GM18858 (cell line): ENCODE results near the gene ITGA4.
A peak's percentile ranks its signal among the peaks of the same experiment; 100 is the strongest.

ENCODE experiments used
- ATAC-seq: cut with Tn5 transposase; IDR thresholded peaks from one replicate; pipeline ENCODE4 v1.9.1; 2021; ENCODE audit not compliant: unreplicated experiment

Gene ITGA4

GRCh38 chr2:181499231-181499630 is 42.0 kb downstream of the ITGA4 start:
- no peak for ATAC-seq

GRCh38 chr2:181500201-181500600 is 43.0 kb downstream of the ITGA4 start:
- no peak for ATAC-seq

- no peak for ATAC-seq
Observed at GRCh38 chr2:181515719-181516118, 58.5 kb downstream of the ITGA4 start.

- no peak for ATAC-seq
Observed at GRCh38 chr2:181516992-181517391, 59.8 kb downstream of the ITGA4 start.

GRCh38 chr2:181517685-181518301 is 60.6 kb downstream of the ITGA4 start:
- no peak for ATAC-seq

- ATAC-seq: no peak
Observed at GRCh38 chr2:181520253-181520652, 63.1 kb downstream of the ITGA4 start.

GRCh38 chr2:181523756-181524155 is 66.6 kb downstream of the ITGA4 start:
- no peak for ATAC-seq

GRCh38 chr2:181526014-181526413 is 68.8 kb downstream of the ITGA4 start:
- ATAC-seq: no peak

GRCh38 chr2:181527058-181527457 is 69.9 kb downstream of the ITGA4 start:
- ATAC-seq: no peak

- no peak for ATAC-seq
Observed at GRCh38 chr2:181528441-181528840, 71.3 kb downstream of the ITGA4 start.

- no peak for ATAC-seq
Observed at GRCh38 chr2:181536730-181537129, 79.5 kb downstream of the ITGA4 start.

GRCh38 chr2:181540421-181540820 is 83.2 kb downstream of the ITGA4 start:
- no peak for ATAC-seq

- no peak for ATAC-seq
Observed at GRCh38 chr2:181542170-181542569, 85.0 kb downstream of the ITGA4 start.

- ATAC-seq: no peak
Observed at GRCh38 chr2:181546086-181546485, 88.9 kb downstream of the ITGA4 start.

- ATAC-seq: no peak
Observed at GRCh38 chr2:181552808-181553207, 95.6 kb downstream of the ITGA4 start.

GRCh38 chr2:181553244-181553643 is 96.1 kb downstream of the ITGA4 start:
- ATAC-seq: no peak

GRCh38 chr2:181554061-181554830 is 97.1 kb downstream of the ITGA4 start:
- ATAC-seq: no peak

GRCh38 chr2:181558371-181558770 is 101.2 kb downstream of the ITGA4 start:
- no peak for ATAC-seq

GRCh38 chr2:181563101-181563692 is 106.0 kb downstream of the ITGA4 start:
- ATAC-seq: peak; percentile 46

- no peak for ATAC-seq
Observed at GRCh38 chr2:181566334-181567032, 109.3 kb downstream of the ITGA4 start.

GRCh38 chr2:181570059-181570458 is 112.9 kb downstream of the ITGA4 start:
- ATAC-seq: no peak
